Endothelial cell of umbilical vein (primary cell): ENCODE results near the gene ERI2. TPM values are rescaled to one million over a fixed set of nuclear protein-coding genes. Genes with fewer than 3 reads are reported as not detected.

Experiments used
- Bru-seq: library from RNA; stranded (reverse); fragments of 400-500 nt; gene quantifications from one replicate; lab custom pipeline; 2021; lab: Mats Ljungman, UMichigan
- BruChase-seq, 2 experiments: library from RNA; stranded (reverse); fragments of 400-500 nt; gene quantifications; one replicate each; lab custom pipeline; 2021; lab: Mats Ljungman, UMichigan
- BruUV-seq: library from RNA; stranded (reverse); fragments of 400-500 nt; replicated peaks from 2 replicates; lab custom pipeline; 2021; lab: Mats Ljungman, UMichigan
- CTCF ChIA-PET: fragments of 300-600, 350-600 bp; sonication (Branson Sonifier 250); formaldehyde crosslinking; loops from one replicate; lab custom pipeline; 2021; ENCODE audit warnings: antibody characterized with exemption, inconsistent platforms; lab: Charles Lee
- POLR2A ChIA-PET: fragments of 300-600, 350-600 bp; sonication (Branson Sonifier 250); formaldehyde crosslinking; loops from one replicate; lab custom pipeline; 2021; ENCODE audit warnings: antibody characterized with exemption, inconsistent platforms; lab: Charles Lee
- DNase-seq: peaks from one replicate; pipeline ENCODE4 v3.0.0-alpha.2; 2011; ENCODE audit warnings: low read depth, low spot score
- FAIRE-seq: peaks from 2 replicates; lab custom pipeline; 2011; peaks lifted over from hg19 to GRCh38; lab: Jason Lieb, UNC
- H2AFZ ChIP-seq: 2 replicates; pipeline ENCODE4 v1.6.0; 2012; ENCODE audit warnings: low read depth, low read length, control low read depth, inconsistent platforms
- H3K27ac ChIP-seq: 2 replicates; pipeline ENCODE4 v1.5.1; 2011; ENCODE audit warnings: low read depth, mild to moderate bottlenecking, control low read depth, low read length, moderate library complexity; ENCODE audit not compliant: insufficient read depth
- H3K27me3 ChIP-seq, 2 experiments: 2 replicates each; pipeline versions ENCODE4 v1.6.0 to v1.6.1; 2011; ENCODE audit warnings: low read length in 2 of 2, mixed read lengths in 1 of 2; ENCODE audit not compliant: control insufficient read depth in 2 of 2, insufficient read depth in 2 of 2
- H3K36me3 ChIP-seq, 2 experiments: 2 replicates in 1 of 2; 3 replicates in 1 of 2; pipeline ENCODE4 v1.5.1; 2011; ENCODE audit warnings: low read length in 2 of 2, mild to moderate bottlenecking in 1 of 2, moderate library complexity in 1 of 2; ENCODE audit not compliant: control insufficient read depth in 2 of 2, insufficient read depth in 2 of 2; ENCODE audit errors: extremely low read depth in 1 of 2
- H3K4me1 ChIP-seq: 3 replicates; pipeline ENCODE4 v1.5.1; 2011; ENCODE audit warnings: mild to moderate bottlenecking, low read length; ENCODE audit not compliant: control insufficient read depth, insufficient read depth; ENCODE audit errors: extremely low read depth
- H3K4me2 ChIP-seq: 2 replicates; pipeline ENCODE4 v1.6.1; 2011; ENCODE audit warnings: low read length, control low read depth, mixed read lengths; ENCODE audit not compliant: insufficient read depth
- H3K4me3 ChIP-seq, 3 experiments: fragments of 200-600 bp in 1 of 3; sonication (generic), shearing (Covaris generic) in 1 of 3; replicated peaks in 1 of 3; 2 replicates each; pipeline ENCODE4 v1.5.1; 2011 to 2016; ENCODE audit warnings: control low read depth in 3 of 3, low read length in 3 of 3, mild to moderate bottlenecking in 2 of 3, inconsistent platforms in 1 of 3, low read depth in 1 of 3, moderate library complexity in 1 of 3; ENCODE audit not compliant: insufficient read depth in 1 of 3
- H3K79me2 ChIP-seq: 2 replicates; pipeline ENCODE4 v1.6.0; 2012; ENCODE audit warnings: low read length, inconsistent platforms; ENCODE audit not compliant: control insufficient read depth, insufficient read depth
- H3K9ac ChIP-seq: replicated peaks from 2 replicates; pipeline ENCODE3; 2011; ENCODE audit warnings: low read length, control low read depth; ENCODE audit not compliant: insufficient read depth; ENCODE audit errors: extremely low read depth
- H3K9me1 ChIP-seq: replicated peaks from 3 replicates; pipeline ENCODE4 v1.6.0; 2011; ENCODE audit warnings: mild to moderate bottlenecking, low read length; ENCODE audit not compliant: control insufficient read depth, insufficient read depth; ENCODE audit errors: extremely low read depth
- H3K9me3 ChIP-seq: replicated peaks from 2 replicates; pipeline ENCODE4 v1.5.1; 2012; ENCODE audit warnings: low read length, inconsistent platforms; ENCODE audit not compliant: control insufficient read depth, insufficient read depth
- H4K20me1 ChIP-seq: replicated peaks from 2 replicates; pipeline ENCODE3; 2011; ENCODE audit warnings: mild to moderate bottlenecking, low read length; ENCODE audit not compliant: control insufficient read depth, insufficient read depth; ENCODE audit errors: extremely low read depth
- EZH2 ChIP-seq: IDR thresholded peaks from 2 replicates; pipeline ENCODE4 v1.6.1; 2012; ENCODE audit warnings: borderline replicate concordance, low read depth, mild to moderate bottlenecking, moderate library complexity, low read length, inconsistent platforms; ENCODE audit not compliant: severe bottlenecking
- FOS ChIP-seq: IDR thresholded peaks from 2 replicates; pipeline ENCODE4 v1.6.1; 2011; ENCODE audit warnings: mild to moderate bottlenecking, low read length, moderate library complexity, borderline replicate concordance; ENCODE audit not compliant: insufficient read depth
- GATA2 ChIP-seq: IDR thresholded peaks from 2 replicates; pipeline ENCODE4 v1.7.0; 2011; ENCODE audit warnings: low read depth, mild to moderate bottlenecking, moderate library complexity, mixed read lengths, low read length; ENCODE audit not compliant: insufficient read length, insufficient read depth
- JUN ChIP-seq: IDR thresholded peaks from 2 replicates; pipeline ENCODE4 v1.6.1; 2011; ENCODE audit warnings: borderline replicate concordance, low read depth; ENCODE audit not compliant: insufficient read length, insufficient read depth
- MYC ChIP-seq: IDR thresholded peaks from one replicate; pipeline ENCODE4 v1.6.1; 2011; ENCODE audit warnings: mild to moderate bottlenecking, low read depth, low read length
- POLR2A ChIP-seq: IDR thresholded peaks from 2 replicates; pipeline ENCODE4 v1.6.1; 2012; ENCODE audit warnings: low read depth, mild to moderate bottlenecking, control low read depth, low read length
- POLR2AphosphoS5 ChIP-seq: IDR thresholded peaks from 2 replicates; pipeline ENCODE4 v1.6.1; 2012; ENCODE audit warnings: low read depth, mild to moderate bottlenecking, control low read depth, low read length, moderate library complexity; ENCODE audit not compliant: insufficient read depth
- dilution Hi-C: fragments of 300-500 bp; cut with MboI; formaldehyde crosslinking; loops from one replicate; pipeline ENCODE4 v1.15.0; 2019; ENCODE audit warnings: low sequenced_read_pairs; ENCODE audit not compliant: extremely low pct_ligation_motif_present
- intact Hi-C: fragments of 100-400 bp; cut with micrococcal nuclease; formaldehyde crosslinking; loops from one replicate; pipeline ENCODE4 v1.10.0; 2022
- long read RNA-seq: library from polyadenylated mRNA; stranded (forward); transcript quantifications from one replicate; pipeline ENCODE4 v2.0.0, GENCODE V29; 2021
- polyA minus RNA-seq, 3 experiments: library from RNA; depleted of rRNA, polyadenylated mRNA; stranded (reverse); fragments of >200 nt; gene quantifications; 1 replicate in 1 of 3; 2 replicates in 2 of 3; pipeline ENCODE4 v1.2.3, GENCODE V29; 2011
- polyA plus RNA-seq, 4 experiments: library from polyadenylated mRNA; depleted of rRNA in 3 of 4; stranded (reverse) in 3 of 4; unstranded in 1 of 4; fragments of >200 nt; gene quantifications; 2 replicates each; pipeline versions ENCODE4 v1.2.1 to v1.2.3, GENCODE V29; 2011 to 2012; ENCODE audit warnings: missing spikeins in 1 of 4
- total RNA-seq: library from RNA; stranded (reverse); gene quantifications from 2 replicates; pipeline ENCODE4 v1.2.3, GENCODE V29; 2021
- TF ChIP-seq, protein P1 (sequence below): IDR thresholded peaks from 2 replicates; pipeline ENCODE4 v1.6.1; 2011; ENCODE audit not compliant: insufficient read depth, insufficient read length
- TF ChIP-seq, protein P2 (sequence below), 2 donors: IDR thresholded peaks; 1 replicate in 1 of 2; 2 replicates in 1 of 2; pipeline ENCODE4 v1.5.1; 2011; ENCODE audit warnings: low read length in 2 of 2, mild to moderate bottlenecking in 2 of 2, moderate library complexity in 2 of 2, control low read depth in 1 of 2, inconsistent platforms in 1 of 2, low read depth in 1 of 2; ENCODE audit not compliant: insufficient read depth in 1 of 2; ENCODE audit errors: extremely low read depth in 1 of 2

Gene ERI2, protein sequence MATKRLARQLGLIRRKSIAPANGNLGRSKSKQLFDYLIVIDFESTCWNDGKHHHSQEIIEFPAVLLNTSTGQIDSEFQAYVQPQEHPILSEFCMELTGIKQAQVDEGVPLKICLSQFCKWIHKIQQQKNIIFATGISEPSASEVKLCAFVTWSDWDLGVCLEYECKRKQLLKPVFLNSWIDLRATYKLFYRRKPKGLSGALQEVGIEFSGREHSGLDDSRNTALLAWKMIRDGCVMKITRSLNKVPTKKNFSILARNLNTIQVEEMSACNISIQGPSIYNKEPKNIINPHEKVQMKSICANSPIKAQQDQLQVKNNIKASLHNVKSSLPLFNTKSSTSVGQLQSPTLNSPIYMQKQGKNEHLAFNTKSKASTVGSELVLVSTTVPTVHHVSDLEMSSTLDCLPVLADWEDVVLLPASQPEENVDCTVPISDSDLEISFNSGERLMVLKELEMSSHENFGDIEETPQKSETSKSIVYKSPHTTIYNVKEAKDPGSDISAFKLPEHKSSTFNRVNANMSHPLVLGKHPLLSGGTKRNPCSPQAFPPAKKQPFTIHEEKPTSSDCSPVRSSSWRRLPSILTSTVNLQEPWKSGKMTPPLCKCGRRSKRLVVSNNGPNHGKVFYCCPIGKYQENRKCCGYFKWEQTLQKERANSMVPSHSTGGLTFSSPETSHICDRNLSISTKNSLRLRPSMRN
- 8.9 and 9.3 TPM in 2 replicates for total RNA-seq
- polyA plus RNA-seq, result 6.6 and 16.1 TPM in 2 replicates
- 3.9 and 4.4 TPM in 2 replicates for polyA plus RNA-seq (2011; cell fraction: cytosol; rRNA removed)
- 6.9 and 10.9 TPM in 2 replicates for polyA plus RNA-seq (2011; cell fraction: nucleus; rRNA removed)
- 5.0 and 5.3 TPM in 2 replicates for polyA plus RNA-seq (2012)
- 5.1 and 6.1 TPM in 2 replicates for polyA minus RNA-seq
- polyA minus RNA-seq (2011; cell fraction: cytosol; rRNA and poly(A)+ RNA removed), result 10.1 TPM
- 4.1 and 5.4 TPM in 2 replicates for polyA minus RNA-seq (2011; cell fraction: nucleus; rRNA and poly(A)+ RNA removed)
- percentile 55 among the genes with signal in this experiment for Bru-seq, nascent RNA
- percentile 58 among the genes with signal in this experiment for BruChase-seq, experiment 1, labeled RNA remaining after a 6-hour chase
- percentile 55 among the genes with signal in this experiment for BruChase-seq, experiment 2, labeled RNA remaining after a 2-hour chase
- long read RNA-seq, transcript ERI2-215 (9 exons, 2,646 nt), result major isoform, 5 of 61 reads
- long read RNA-seq, partial matches to known transcripts, result 0 of 61 reads
- long read RNA-seq, other reads (novel, unspliced or antisense), result 52 of 61 reads

GRCh38 chr16:20806168-20807050 lies at the start of gene ERI2, which contains the start of gene REXO5:
ERI2 (minus strand) TSS chr16:20806472; CDS start chr16:20806430, 42 bp downstream.
REXO5 (plus strand) TSS chr16:20806527; CDS start chr16:20806954, 427 bp downstream.
- no peaks in the 10 kb centered on the region for H3K79me2 ChIP-seq
- FAIRE-seq, result peak; percentile 88
- TF ChIP-seq, protein P1, sequence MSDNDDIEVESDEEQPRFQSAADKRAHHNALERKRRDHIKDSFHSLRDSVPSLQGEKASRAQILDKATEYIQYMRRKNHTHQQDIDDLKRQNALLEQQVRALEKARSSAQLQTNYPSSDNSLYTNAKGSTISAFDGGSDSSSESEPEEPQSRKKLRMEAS, result peak; percentile 1
- TF ChIP-seq, protein P2, sequence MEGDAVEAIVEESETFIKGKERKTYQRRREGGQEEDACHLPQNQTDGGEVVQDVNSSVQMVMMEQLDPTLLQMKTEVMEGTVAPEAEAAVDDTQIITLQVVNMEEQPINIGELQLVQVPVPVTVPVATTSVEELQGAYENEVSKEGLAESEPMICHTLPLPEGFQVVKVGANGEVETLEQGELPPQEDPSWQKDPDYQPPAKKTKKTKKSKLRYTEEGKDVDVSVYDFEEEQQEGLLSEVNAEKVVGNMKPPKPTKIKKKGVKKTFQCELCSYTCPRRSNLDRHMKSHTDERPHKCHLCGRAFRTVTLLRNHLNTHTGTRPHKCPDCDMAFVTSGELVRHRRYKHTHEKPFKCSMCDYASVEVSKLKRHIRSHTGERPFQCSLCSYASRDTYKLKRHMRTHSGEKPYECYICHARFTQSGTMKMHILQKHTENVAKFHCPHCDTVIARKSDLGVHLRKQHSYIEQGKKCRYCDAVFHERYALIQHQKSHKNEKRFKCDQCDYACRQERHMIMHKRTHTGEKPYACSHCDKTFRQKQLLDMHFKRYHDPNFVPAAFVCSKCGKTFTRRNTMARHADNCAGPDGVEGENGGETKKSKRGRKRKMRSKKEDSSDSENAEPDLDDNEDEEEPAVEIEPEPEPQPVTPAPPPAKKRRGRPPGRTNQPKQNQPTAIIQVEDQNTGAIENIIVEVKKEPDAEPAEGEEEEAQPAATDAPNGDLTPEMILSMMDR (IDR thresholded peaks at IDR 0.05; ENCODE audit: extremely low read depth in 1 of 2, insufficient read depth in 1 of 2, low read depth in 1 of 2, low read length in 2 of 2), result peak; percentile 36 to 66
- TF ChIP-seq POLR2AphosphoS5, result peak; percentile 91
- no peak for TF ChIP-seq JUN
- no peak for TF ChIP-seq MYC
- no peak for TF ChIP-seq GATA2
- peak; percentile 76 for TF ChIP-seq POLR2A
- no peak for TF ChIP-seq EZH2
- no peak for TF ChIP-seq FOS
- H3K4me3 ChIP-seq, result peak within 1 kb of the TSS; percentile 44 to 68 (median 50)
- no peaks in the 10 kb centered on the region for H4K20me1 ChIP-seq
- peak; percentile 94 for DNase-seq
- H3K36me3 ChIP-seq, result no peaks in the 10 kb centered on the region
- TSS peak; percentile 72 for BruUV-seq
- intact Hi-C loops, result loop anchor here (1.0 to 5.0 kb wide), 4 partner anchors 65 to 352 kb away; partner anchors contain the start of genes DCUN1D3, LDAF1, LYRM1 and THUMPD1
- dilution Hi-C loops, result no loop called here
- ChIA-PET CTCF (interaction anchor here (0.6 to 3.0 kb wide), 19 partner anchors 9 to 495 kb away, joined by 3 to 15 read pairs (median 4); no protein-coding TSS in a partner anchor), POLR2A (interaction anchor here (0.6 to 1.6 kb wide), 3 partner anchors 48 to 191 kb away, joined by 3 read pairs; no protein-coding TSS in a partner anchor)
- no peaks in the 10 kb centered on the region for H3K9me1 ChIP-seq
- no peaks in the 10 kb centered on the region for H3K27me3 ChIP-seq
- H3K9me3 ChIP-seq, result no peaks in the 10 kb centered on the region
- H2AFZ ChIP-seq, result peak within 1 kb of the TSS; percentile 50
- H3K27ac ChIP-seq, result peak within 1 kb of the TSS; percentile 49
- H3K4me2 ChIP-seq, result peak within 1 kb of the TSS; percentile 44
- peak within 1 kb of the TSS; percentile 78 for H3K9ac ChIP-seq
- peaks cover 8% of the 10 kb centered on the region for H3K4me1 ChIP-seq
